ENCODE data around the gene SERINC1.

- no peak for TF ChIP-seq ZC3H11A (IDR thresholded peaks at IDR 0.05)
- TF ChIP-seq KDM5A (IDR thresholded peaks at IDR 0.05), result no peak
- no peak for TF ChIP-seq BCL3 (IDR thresholded peaks at IDR 0.05)
- no peak for TF ChIP-seq CTCF (IDR thresholded peaks at IDR 0.05)
- TF ChIP-seq JUNB (IDR thresholded peaks at IDR 0.05), result no peak
- no peak for TF ChIP-seq NPAS2 (CRISPR knock-in tag; IDR thresholded peaks at IDR 0.05; ENCODE audit: borderline replicate concordance)
- TF ChIP-seq MAX (IDR thresholded peaks at IDR 0.05), result no peak
- no peak for TF ChIP-seq ESRRA (IDR thresholded peaks at IDR 0.05; ENCODE audit: borderline replicate concordance, low read length)
- TF ChIP-seq RCOR1 (IDR thresholded peaks at IDR 0.05; ENCODE audit: low read depth, low read length), result no peak
- TF ChIP-seq EHMT2 (IDR thresholded peaks at IDR 0.05; ENCODE audit: low read depth), result no peak
- TF ChIP-seq USF2 (IDR thresholded peaks at IDR 0.05), result no peak
- TF ChIP-seq ZSCAN20 (CRISPR knock-in tag; IDR thresholded peaks at IDR 0.05), result no peak
- no peak for TF ChIP-seq SMC3 (IDR thresholded peaks at IDR 0.05)
Measured at GRCh38 chr6:122461885-122462284, 9.7 kb downstream of the SERINC1 start.
